Measurements from ENCODE around the gene ADAMTS3.

The ADAMTS3 gene

DNA sequence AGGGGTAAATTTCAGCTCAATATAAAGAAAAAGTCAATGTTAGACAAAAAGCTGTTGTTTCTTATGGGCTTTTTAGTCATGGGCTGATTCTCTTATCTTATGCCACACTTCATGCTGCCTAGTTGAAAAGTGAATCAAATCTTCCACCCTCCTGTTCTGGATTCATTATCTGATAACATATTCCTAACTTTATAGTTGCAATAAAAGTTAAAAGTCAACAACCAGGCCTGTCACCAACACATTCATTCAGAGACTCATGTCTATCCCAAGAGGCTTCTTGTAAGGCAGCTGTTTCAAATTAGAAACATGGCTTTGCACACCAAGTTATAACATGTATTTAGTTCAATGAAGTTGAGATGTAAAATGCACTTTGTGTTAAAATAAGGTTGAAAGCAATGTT lies 243.8 kb downstream of the ADAMTS3 start:
- DNase-seq: no peak
- in situ Hi-C loops (cut with HindIII; ENCODE audit: low pct_ligation_motif_present, low pct_unique_long_range_greater_than_20kb, low sequenced_read_pairs): no loop called here

GRCh38 chr4:72323227-72323626 lies 245.8 kb downstream of the ADAMTS3 start:
- in situ Hi-C loops (cut with HindIII; ENCODE audit: low pct_ligation_motif_present, low pct_unique_long_range_greater_than_20kb, low sequenced_read_pairs): no loop called here
- peak; percentile 84 for DNase-seq

DNA sequence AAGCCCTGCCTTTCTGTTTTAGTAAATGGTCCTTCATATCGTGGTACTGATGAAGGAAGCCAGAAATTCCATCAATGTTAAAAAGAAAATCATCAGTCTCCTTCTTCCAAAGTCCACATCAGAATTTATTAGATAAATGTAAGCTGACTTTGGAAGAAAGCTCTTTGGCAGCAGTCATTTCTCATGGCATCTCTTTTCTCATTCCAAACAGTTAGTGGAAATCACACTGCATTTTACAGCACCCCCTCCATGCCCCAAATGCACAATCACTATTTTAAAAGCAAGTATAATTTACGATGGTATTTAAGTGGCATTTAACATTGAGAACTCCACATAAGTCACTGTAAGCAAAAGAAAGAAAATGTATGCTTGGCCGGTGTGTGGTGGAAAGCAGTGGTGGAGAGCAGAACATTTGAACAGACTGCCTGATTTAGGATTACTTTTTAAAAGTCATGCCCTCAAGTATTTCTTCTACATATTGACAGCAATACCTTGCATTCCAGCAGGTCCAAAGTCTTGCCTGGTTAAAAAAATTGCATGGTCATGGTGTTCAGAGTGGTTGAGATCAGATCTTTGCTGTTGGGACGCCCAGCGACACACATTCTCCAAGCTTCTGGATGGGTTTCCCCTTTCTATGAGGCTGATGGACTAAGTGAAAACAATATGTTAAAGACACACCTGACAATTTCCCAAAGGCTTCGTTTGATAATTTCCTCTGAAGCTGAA lies 248.6 kb downstream of the ADAMTS3 start:
- in situ Hi-C loops (cut with HindIII; ENCODE audit: low pct_ligation_motif_present, low pct_unique_long_range_greater_than_20kb, low sequenced_read_pairs): no loop called here
- DNase-seq: peak; percentile 44

GRCh38 chr4:72319601-72320021 lies 249.4 kb downstream of the ADAMTS3 start:
- in situ Hi-C loops (cut with HindIII; ENCODE audit: low pct_ligation_motif_present, low pct_unique_long_range_greater_than_20kb, low sequenced_read_pairs): no loop called here
- peak; percentile 57 for DNase-seq

DNA sequence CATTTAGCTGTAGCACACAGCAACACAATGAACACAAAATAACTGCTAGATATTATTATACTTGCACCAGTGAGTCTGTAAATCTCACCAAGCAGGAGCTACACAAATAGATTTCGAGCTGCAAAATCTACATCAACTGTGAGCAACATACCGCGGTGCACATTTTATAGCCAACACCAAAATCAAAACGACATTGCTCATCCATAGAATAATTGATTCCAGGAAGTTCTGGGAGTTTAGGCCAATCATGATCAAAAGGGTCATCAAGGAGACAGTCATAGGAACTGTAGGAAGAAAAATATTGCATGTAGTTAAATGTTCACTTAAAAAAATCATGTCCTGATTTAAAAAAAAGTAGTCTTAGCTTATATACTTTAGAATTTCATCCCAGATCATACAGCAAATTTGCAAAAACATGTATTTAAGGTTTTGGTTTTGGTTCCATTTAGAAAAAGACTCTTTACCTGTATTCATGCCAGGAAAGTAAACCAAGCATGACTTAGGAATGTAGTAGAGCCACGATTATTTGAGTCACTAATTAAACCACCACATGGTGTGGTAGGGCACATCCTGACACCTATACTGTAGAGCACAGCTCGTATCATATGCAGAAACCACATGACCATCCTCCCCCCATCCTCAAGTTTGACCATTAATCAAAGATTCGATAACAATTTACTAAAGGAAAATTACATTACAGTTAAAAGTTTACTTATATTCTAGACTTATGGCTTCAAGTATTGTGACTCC lies 250.4 kb downstream of the ADAMTS3 start:
- in situ Hi-C loops (cut with HindIII; ENCODE audit: low pct_ligation_motif_present, low pct_unique_long_range_greater_than_20kb, low sequenced_read_pairs): no loop called here

DNA sequence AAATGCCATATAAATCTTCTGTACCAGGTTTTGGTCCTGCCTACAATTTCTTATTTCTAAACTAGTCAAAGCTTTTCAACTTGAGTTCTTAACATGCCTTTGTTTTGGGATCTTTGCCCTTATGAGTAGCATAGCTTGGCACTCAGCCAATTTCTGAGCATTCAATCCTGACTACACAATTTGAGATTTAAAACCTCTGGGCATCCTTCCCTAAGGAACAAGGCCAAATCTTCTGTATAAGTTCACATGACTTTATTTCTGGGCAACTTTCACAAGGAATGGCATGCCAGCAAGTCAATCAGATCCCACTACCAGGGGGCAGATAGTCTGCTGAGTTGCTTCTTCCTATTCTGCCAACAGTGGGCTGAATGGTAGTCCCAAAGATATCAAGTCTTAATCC lies 254.2 kb downstream of the ADAMTS3 start:
- in situ Hi-C loops (cut with HindIII; ENCODE audit: low pct_ligation_motif_present, low pct_unique_long_range_greater_than_20kb, low sequenced_read_pairs): no loop called here
- peak; percentile 64 for DNase-seq

More for the DNA sequence above, 250.4 kb downstream of the ADAMTS3 start:
- peak; percentile 73 for DNase-seq

DNA sequence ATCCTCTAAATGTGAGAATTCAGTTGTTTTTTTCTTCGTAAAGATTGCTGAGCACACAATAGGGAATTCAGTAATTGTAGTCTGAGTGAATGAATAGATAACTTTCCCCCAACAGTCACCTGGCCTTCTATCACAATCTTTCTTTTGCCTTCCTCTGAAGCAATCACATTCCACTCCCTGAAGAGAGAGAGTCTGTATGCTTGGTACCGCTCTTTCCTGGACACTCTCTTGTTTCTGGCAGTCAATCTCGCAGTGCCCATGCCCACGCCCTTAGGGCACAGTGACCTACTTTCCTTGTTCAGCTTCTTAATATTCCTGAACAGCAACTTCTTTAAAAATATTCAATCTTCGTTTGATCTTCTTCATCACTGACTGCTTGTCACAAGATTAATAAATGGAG lies 255.9 kb downstream of the ADAMTS3 start:
- no peak for DNase-seq
- in situ Hi-C loops (cut with HindIII; ENCODE audit: low pct_ligation_motif_present, low pct_unique_long_range_greater_than_20kb, low sequenced_read_pairs): no loop called here

- in situ Hi-C loops (cut with HindIII; ENCODE audit: low pct_ligation_motif_present, low pct_unique_long_range_greater_than_20kb, low sequenced_read_pairs): no loop called here
- DNase-seq: peak; percentile 82
Measured at GRCh38 chr4:72312032-72312650, 256.9 kb downstream of the ADAMTS3 start.

DNA sequence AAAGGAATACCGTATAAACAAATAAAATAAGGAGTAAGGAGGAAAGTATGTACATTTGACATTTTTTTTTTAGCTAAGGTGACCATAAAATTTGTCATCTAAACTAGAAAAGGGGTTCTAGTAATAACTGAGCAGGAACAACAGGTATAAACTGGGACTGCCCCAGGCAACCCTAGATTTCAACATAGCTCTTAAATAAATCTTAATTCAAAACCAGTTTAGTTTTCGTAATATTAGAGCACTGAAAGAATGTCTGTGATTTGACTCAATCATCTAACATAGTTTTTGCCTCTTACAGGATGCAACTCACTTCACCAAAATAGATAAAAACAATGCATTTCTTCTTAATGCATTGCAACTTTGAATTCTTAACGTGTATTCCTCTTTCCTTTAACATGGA lies 257.7 kb downstream of the ADAMTS3 start:
- in situ Hi-C loops (cut with HindIII; ENCODE audit: low pct_ligation_motif_present, low pct_unique_long_range_greater_than_20kb, low sequenced_read_pairs): no loop called here
- DNase-seq: no peak

GRCh38 chr4:72305620-72306019 lies 263.4 kb downstream of the ADAMTS3 start:
- no peak for DNase-seq
- in situ Hi-C loops (cut with HindIII; ENCODE audit: low pct_ligation_motif_present, low pct_unique_long_range_greater_than_20kb, low sequenced_read_pairs): no loop called here

- no peak for DNase-seq
- in situ Hi-C loops (cut with HindIII; ENCODE audit: low pct_ligation_motif_present, low pct_unique_long_range_greater_than_20kb, low sequenced_read_pairs): no loop called here
Measured at GRCh38 chr4:72305080-72305479, 263.9 kb downstream of the ADAMTS3 start.

- in situ Hi-C loops (cut with HindIII; ENCODE audit: low pct_ligation_motif_present, low pct_unique_long_range_greater_than_20kb, low sequenced_read_pairs): no loop called here
- peak; percentile 49 for DNase-seq
Measured at GRCh38 chr4:72302981-72303704, 265.9 kb downstream of the ADAMTS3 start.

- in situ Hi-C loops (cut with HindIII; ENCODE audit: low pct_ligation_motif_present, low pct_unique_long_range_greater_than_20kb, low sequenced_read_pairs): no loop called here
- DNase-seq: no peak
Measured at GRCh38 chr4:72301759-72302158, 267.3 kb downstream of the ADAMTS3 start.

GRCh38 chr4:72300126-72300525 lies 268.9 kb downstream of the ADAMTS3 start:
- no peak for DNase-seq
- in situ Hi-C loops (cut with HindIII; ENCODE audit: low pct_ligation_motif_present, low pct_unique_long_range_greater_than_20kb, low sequenced_read_pairs): no loop called here

DNA sequence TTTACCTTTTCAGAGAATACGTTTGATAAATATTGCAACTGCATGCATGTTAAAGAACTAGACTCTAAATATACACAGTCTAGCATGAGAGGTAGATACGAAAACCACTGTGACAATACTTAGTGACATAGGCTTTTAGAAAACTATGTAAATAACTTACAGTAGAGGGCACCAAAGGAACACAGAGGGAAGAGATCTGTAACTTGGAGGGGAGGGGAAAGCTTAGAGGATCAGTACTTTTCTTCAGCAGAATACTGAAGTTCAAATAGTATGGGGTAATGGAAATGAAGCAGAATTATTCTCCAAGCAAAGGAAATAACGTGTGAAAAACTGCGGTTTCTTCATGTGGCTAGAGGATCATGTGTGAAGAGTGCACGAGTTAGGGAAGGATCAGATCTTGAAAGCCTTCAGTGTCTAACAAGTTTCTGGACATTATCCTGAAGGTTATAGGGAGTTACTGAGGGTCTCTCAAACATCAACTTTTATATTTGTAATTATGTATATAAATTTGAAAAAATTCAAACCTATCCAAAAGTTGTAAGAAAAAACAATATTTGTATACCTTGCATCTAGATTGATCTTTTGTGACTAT lies 273.0 kb downstream of the ADAMTS3 start:
- peak; percentile 70 for DNase-seq
- in situ Hi-C loops (cut with HindIII; ENCODE audit: low pct_ligation_motif_present, low pct_unique_long_range_greater_than_20kb, low sequenced_read_pairs): no loop called here

GRCh38 chr4:72290737-72291136 lies 278.3 kb downstream of the ADAMTS3 start:
- DNase-seq: no peak
- in situ Hi-C loops (cut with HindIII; ENCODE audit: low pct_ligation_motif_present, low pct_unique_long_range_greater_than_20kb, low sequenced_read_pairs): no loop called here

- in situ Hi-C loops (cut with HindIII; ENCODE audit: low pct_ligation_motif_present, low pct_unique_long_range_greater_than_20kb, low sequenced_read_pairs): no loop called here
- no peak for DNase-seq
Measured at GRCh38 chr4:72286910-72287309, 282.1 kb downstream of the ADAMTS3 start.

DNA sequence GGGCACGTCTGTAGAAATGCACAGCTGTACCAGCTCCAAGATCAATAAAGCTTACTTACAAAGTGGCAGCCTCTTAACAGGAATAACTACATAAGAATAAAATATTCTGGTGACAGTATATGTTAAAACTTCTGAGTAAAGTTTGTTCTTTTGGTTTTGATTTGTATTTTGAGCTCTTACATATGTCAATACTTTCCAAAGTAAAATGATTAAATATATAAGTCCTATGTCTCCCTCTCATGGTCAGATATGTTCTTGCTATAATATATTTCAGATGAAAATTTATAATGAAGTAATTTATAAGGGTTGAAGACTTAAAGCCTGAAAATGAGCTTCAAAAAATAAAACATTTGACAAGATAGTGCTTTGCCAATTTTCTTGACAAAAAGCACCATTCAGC lies 282.8 kb downstream of the ADAMTS3 start:
- DNase-seq: peak; percentile 33
- in situ Hi-C loops (cut with HindIII; ENCODE audit: low pct_ligation_motif_present, low pct_unique_long_range_greater_than_20kb, low sequenced_read_pairs): no loop called here

GRCh38 chr4:72283357-72283756 lies 285.7 kb downstream of the ADAMTS3 start:
- DNase-seq: no peak
- in situ Hi-C loops (cut with HindIII; ENCODE audit: low pct_ligation_motif_present, low pct_unique_long_range_greater_than_20kb, low sequenced_read_pairs): no loop called here

Data from ACHN (cell line).